GM08714 (cell line): Measurements from ENCODE around the gene DICER1.

ENCODE experiments used
- H3K4me3 ChIP-seq: fragments of 200-500 bp; sonication (Bioruptor generic); 2 replicates; pipeline ENCODE4 v1.5.1; 2014; ENCODE audit warnings: mild to moderate bottlenecking, low read length, inconsistent platforms
- ZNF274 ChIP-seq: IDR thresholded peaks from 2 replicates; pipeline ENCODE4 v1.6.1; 2012; ENCODE audit warnings: mild to moderate bottlenecking, low read depth, low read length

DICER1 gene

DNA sequence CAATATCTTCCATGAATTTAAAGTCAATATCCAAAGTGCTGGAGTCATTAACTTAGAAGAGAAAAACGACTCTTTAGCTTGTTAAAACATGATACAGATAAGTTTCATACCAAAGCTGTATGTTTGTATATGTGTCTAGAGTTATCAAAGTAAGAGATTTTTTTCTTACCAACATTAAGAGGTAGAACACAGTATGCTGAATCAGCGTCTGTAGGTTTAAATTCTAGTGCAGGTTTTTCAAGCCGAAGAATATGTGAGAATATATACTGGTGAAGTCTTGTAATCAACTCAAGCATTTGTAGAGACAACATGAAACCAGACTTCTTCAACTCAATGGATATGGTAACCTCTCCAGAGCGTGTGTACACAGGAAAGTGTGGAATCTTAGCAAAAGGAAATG is 49.6 kb downstream of the DICER1 start:
- TF ChIP-seq ZNF274, result no peak

GRCh38 chr14:95106971-95107370 is 50.4 kb downstream of the DICER1 start:
- H3K4me3 ChIP-seq, result no peak overlapping the region
- TF ChIP-seq ZNF274, result no peak

More for the DNA sequence above, 49.6 kb downstream of the DICER1 start:
- H3K4me3 ChIP-seq, result no peak overlapping the region

GRCh38 chr14:95104911-95105310 is 52.4 kb downstream of the DICER1 start:
- no peak for TF ChIP-seq ZNF274
- no peak overlapping the region for H3K4me3 ChIP-seq

DNA sequence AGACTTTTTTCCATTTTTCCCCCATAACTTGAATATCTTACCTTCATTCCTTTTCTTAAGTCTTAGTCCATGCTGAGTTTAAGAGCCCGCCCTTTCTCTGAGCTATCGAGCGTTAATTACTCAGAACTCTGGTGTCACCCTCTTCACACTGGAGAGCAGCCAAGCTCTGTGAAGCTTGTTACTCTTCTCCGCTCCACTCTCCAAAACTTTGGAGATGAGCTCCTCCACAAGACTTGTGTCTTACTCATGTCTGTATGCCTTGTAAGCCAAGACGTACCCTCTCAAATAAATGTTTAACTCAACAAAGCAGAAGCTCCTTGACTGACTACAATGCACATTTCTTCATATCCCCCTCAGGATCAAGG is 54.7 kb downstream of the DICER1 start:
- H3K4me3 ChIP-seq, result no peak overlapping the region
- TF ChIP-seq ZNF274, result no peak

DNA sequence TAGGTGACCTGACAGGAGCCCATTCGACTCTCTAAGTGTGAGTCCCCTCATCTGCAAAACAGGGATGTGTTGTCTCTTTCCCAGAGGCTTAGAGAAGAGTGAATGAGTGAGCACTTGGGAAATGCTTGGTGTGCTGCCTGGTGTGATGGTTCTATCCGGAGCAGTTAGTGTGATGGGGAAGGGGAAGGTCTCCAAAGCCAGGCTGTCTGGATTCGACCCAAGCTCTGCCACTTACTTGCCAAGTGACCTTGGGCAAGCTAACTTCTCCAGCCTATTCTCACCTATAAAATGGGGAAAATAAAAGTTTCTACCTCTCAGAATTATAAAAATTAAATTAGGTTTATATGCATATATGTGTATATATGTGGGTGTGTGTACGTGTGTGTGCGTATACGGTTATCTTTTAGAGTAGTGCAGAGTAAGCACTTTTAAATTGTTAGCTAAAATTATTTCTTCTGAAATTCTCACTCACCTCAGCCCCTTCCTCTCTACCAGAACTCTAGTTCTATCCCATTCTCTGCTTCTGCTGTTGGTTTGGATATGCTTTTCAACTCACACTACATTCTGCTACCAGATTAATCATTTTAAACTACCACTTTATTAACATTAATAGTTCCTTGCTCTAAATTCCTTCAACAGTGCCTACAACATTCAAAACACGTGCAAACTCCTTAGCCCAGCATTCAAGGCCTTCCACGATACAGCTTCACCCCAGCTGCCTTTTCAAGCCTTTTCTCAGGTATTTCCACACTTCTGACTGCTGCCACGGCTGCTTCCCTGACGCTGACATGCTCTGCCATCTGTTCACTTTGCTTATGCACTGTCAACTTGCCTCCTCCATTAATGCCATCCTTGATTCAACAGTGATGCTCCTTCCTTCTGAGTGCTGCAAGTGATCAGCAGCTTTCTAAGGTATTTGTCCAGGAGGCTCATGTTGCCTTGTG is 55.3 kb downstream of the DICER1 start:
- TF ChIP-seq ZNF274, result no peak
- no peak overlapping the region for H3K4me3 ChIP-seq

- TF ChIP-seq ZNF274, result no peak
- H3K4me3 ChIP-seq, result no peak overlapping the region
These were observed 58.2 kb downstream of the DICER1 start for GRCh38 chr14:95098984-95099599.

- TF ChIP-seq ZNF274, result no peak
- no peak overlapping the region for H3K4me3 ChIP-seq
These were observed 59.9 kb downstream of the DICER1 start for GRCh38 chr14:95097385-95097784.

- TF ChIP-seq ZNF274, result no peak
- no peak overlapping the region for H3K4me3 ChIP-seq
These were observed 60.9 kb downstream of the DICER1 start for GRCh38 chr14:95096476-95096875.

GRCh38 chr14:95095996-95096395 is 61.3 kb downstream of the DICER1 start:
- TF ChIP-seq ZNF274, result no peak
- no peak overlapping the region for H3K4me3 ChIP-seq

DNA sequence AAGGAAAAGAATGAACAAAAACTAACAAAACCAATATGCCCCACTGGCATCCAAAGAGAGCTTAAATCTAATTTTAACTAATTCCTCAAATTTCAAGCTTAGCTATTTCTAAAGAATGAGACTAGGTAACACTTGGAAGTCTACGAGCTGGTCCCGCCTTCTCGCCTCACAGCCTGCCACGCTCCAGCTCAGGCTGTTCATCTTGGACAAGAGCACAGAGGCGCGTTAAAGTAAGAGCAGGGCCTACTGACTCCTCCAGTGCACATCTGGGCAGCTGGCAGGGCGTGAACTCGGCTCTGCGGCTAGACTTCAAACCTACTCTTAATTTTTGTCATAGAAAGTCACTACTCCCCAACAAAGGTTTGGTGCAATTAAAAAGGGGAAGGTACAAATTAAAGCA is 64.6 kb downstream of the DICER1 start:
- no peak overlapping the region for H3K4me3 ChIP-seq
- TF ChIP-seq ZNF274, result no peak

GRCh38 chr14:95091581-95091980 is 65.7 kb downstream of the DICER1 start:
- no peak overlapping the region for H3K4me3 ChIP-seq

DNA sequence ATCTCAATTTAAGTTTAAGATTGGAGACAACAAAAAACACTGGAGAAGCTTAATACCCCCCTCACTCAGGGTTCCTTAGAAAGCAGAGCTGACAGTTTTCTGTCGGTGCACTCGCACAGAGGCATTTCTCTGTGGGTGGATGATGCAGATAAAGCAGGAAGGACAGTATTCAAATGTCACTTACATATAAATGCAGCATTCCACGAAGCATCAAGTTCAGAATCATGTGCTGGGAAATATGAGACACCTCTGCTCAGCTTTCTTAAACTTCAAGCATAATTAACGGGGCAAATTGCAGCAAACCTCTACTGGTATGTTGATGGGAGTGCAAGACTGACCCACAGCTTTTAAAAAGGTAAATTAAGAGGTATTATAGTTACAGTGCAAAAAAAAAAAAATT is 68.7 kb downstream of the DICER1 start:
- H3K4me3 ChIP-seq, result no peak overlapping the region
- no peak for TF ChIP-seq ZNF274

More at GRCh38 chr14:95091581-95091980, 65.7 kb downstream of the DICER1 start:
- TF ChIP-seq ZNF274, result no peak

- TF ChIP-seq ZNF274, result no peak
- H3K4me3 ChIP-seq, result no peak overlapping the region
These were observed 69.7 kb downstream of the DICER1 start for GRCh38 chr14:95087619-95088018.

- H3K4me3 ChIP-seq, result no peak overlapping the region
- no peak for TF ChIP-seq ZNF274
These were observed 72.0 kb downstream of the DICER1 start for GRCh38 chr14:95085321-95085720.

- no peak overlapping the region for H3K4me3 ChIP-seq
- TF ChIP-seq ZNF274, result no peak
These were observed 78.5 kb downstream of the DICER1 start for GRCh38 chr14:95078867-95079266.
